Activated naive CD4-positive, alpha-beta T cell treated with anti-CD3 and anti-CD28 coated beads, Interleukin-2, amount 10 ng/mL, durations not matched to agents 7 days and 5 days (primary cell): ENCODE data around the gene JPT2.
A peak's percentile ranks its signal among the peaks of the same experiment; 100 is the strongest.
"Not testable (repeated sequence)": the region's sequence is repeated elsewhere in the genome, so short reads cannot be mapped to it uniquely, and the experiment has no call there.

Experiments used
- CTCF ChIA-PET: fragments of 350-600 bp; sonication (Branson Sonifier 250); formaldehyde crosslinking; loops from one replicate; lab custom pipeline; 2021; ENCODE audit warnings: antibody characterized with exemption; lab: Charles Lee
- DNase-seq: peaks from one replicate; pipeline ENCODE4 v3.0.0-alpha.2; 2020
- H3K27ac Mint-ChIP-seq: one replicate; pipeline ENCODE4 v1.8.0; 2021; ENCODE audit warnings: mild to moderate bottlenecking, moderate library complexity, mixed read lengths
- H3K27me3 Mint-ChIP-seq: one replicate; pipeline ENCODE4 v1.8.0; 2021; ENCODE audit warnings: mild to moderate bottlenecking, mixed read lengths
- H3K36me3 Mint-ChIP-seq: one replicate; pipeline ENCODE4 v1.8.0; 2021; ENCODE audit warnings: mixed read lengths
- H3K4me1 Mint-ChIP-seq: one replicate; pipeline ENCODE4 v1.8.0; 2021; ENCODE audit warnings: mixed read lengths
- H3K4me3 Mint-ChIP-seq: one replicate; pipeline ENCODE4 v1.8.0; 2021; ENCODE audit warnings: mild to moderate bottlenecking, moderate library complexity, mixed read lengths
- H3K9me3 Mint-ChIP-seq: one replicate; pipeline ENCODE4 v1.8.0; 2021; ENCODE audit warnings: mixed read lengths

The JPT2 gene

GRCh38 chr16:1696863-1697262 lies 18.8 kb downstream of the JPT2 start:
- Mint-ChIP-seq H3K36me3 (peaks cover 45% of the 10 kb centered on the region), H3K9me3 (no peaks in the 10 kb centered on the region), H3K4me1 (no peaks in the 10 kb centered on the region), H3K4me3 (no peak overlapping the region), H3K27ac (no peak overlapping the region), H3K27me3 (no peaks in the 10 kb centered on the region)
- CTCF ChIA-PET: interaction anchor here (0.8 kb wide), 1 partner anchor 9 kb away, joined by 4 read pairs; the partner anchor contains the start of gene MAPK8IP3
- DNase-seq: no peak

GRCh38 chr16:1698680-1699079 lies 20.6 kb downstream of the JPT2 start:
- Mint-ChIP-seq H3K4me1 (no peaks in the 10 kb centered on the region), H3K27ac (no peak overlapping the region), H3K9me3 (no peaks in the 10 kb centered on the region), H3K36me3 (peaks cover 43% of the 10 kb centered on the region), H3K27me3 (no peaks in the 10 kb centered on the region), H3K4me3 (no peak overlapping the region)
- no peak for DNase-seq
- CTCF ChIA-PET: interaction anchor here (1.3 kb wide), 1 partner anchor 25 kb away, joined by 3 read pairs; no protein-coding TSS in a partner anchor

DNA sequence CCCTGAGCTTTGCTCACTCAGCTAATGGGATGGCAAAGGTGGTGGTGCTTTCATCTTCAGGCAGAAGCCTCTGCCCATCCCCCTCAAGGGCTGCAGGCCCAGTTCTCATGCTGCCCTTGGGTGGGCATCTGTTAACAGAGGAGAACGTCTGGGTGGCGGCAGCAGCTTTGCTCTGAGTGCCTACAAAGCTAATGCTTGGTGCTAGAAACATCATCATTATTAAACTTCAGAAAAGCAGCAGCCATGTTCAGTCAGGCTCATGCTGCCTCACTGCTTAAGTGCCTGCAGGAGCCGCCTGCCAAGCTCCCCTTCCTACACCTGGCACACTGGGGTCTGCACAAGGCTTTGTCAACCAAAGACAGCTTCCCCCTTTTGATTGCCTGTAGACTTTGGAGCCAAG lies 22.2 kb downstream of the JPT2 start:
- CTCF ChIA-PET: interaction anchor here (1.3 kb wide), 1 partner anchor 23 kb away, joined by 3 read pairs; no protein-coding TSS in a partner anchor
- Mint-ChIP-seq H3K27me3 (no peaks in the 10 kb centered on the region), H3K36me3 (peaks cover 37% of the 10 kb centered on the region), H3K9me3 (no peaks in the 10 kb centered on the region), H3K4me3 (no peak overlapping the region), H3K4me1 (peaks cover 10% of the 10 kb centered on the region), H3K27ac (no peak overlapping the region)
- no peak for DNase-seq

DNA sequence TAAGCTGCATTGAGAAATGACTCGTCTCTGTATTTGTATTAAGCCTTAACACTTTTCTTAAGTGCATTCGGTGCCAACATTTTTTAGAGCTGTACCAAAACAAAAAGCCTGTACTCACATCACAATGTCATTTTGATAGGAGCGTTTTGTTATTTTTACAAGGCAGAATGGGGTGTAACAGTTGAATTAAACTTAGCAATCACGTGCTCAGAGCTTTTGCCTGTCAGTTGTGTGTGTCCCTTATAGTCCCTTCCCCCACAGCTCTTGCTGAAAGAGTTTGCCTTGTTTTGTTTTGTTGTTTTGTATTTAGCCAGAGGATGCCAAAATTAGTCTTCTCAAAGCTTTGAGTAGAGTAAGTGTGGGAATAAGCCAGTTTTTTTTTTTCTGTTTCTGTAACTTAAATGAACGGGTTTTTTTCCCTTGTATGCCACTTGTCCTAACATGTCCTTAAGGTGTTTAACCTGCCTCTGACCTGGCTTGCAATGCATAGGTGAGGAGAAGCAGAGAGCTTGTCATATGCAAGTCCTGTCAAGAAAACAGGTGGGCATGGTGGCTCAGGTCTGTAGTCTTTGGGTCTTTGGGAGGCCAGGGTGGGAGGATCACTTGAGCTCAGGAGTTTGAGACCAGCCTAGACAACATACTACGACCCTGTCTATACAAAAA lies 23.3 kb downstream of the JPT2 start:
- Mint-ChIP-seq H3K4me3 (no peak overlapping the region), H3K27me3 (peaks cover 5% of the 10 kb centered on the region), H3K36me3 (peaks cover 40% of the 10 kb centered on the region), H3K27ac (no peak overlapping the region), H3K9me3 (no peaks in the 10 kb centered on the region), H3K4me1 (peaks cover 15% of the 10 kb centered on the region)
- no peak for DNase-seq
- CTCF ChIA-PET: interaction anchor here (0.7 to 1.6 kb wide), 3 partner anchors 9 to 24 kb away, joined by 3 to 5 read pairs (median 3); no protein-coding TSS in a partner anchor

GRCh38 chr16:1705324-1705687 lies 27.2 kb downstream of the JPT2 start:
- peak overlapping the region; percentile 98 for H3K4me3 Mint-ChIP-seq
- peak overlapping the region; percentile 99 for H3K27ac Mint-ChIP-seq
- not testable (repeated sequence) for H3K27me3 Mint-ChIP-seq, H3K9me3 Mint-ChIP-seq
- peak; percentile 60 for DNase-seq
- CTCF ChIA-PET: interaction anchor here (0.8 to 2.1 kb wide), 12 partner anchors 8 to 342 kb away, joined by 3 to 6 read pairs (median 4); partner anchors contain the start of genes IFT140, JPT2, NUBP2 and SPSB3
- peaks cover 32% of the 10 kb centered on the region for H3K4me1 Mint-ChIP-seq
- peaks cover 25% of the 10 kb centered on the region for H3K36me3 Mint-ChIP-seq

DNA sequence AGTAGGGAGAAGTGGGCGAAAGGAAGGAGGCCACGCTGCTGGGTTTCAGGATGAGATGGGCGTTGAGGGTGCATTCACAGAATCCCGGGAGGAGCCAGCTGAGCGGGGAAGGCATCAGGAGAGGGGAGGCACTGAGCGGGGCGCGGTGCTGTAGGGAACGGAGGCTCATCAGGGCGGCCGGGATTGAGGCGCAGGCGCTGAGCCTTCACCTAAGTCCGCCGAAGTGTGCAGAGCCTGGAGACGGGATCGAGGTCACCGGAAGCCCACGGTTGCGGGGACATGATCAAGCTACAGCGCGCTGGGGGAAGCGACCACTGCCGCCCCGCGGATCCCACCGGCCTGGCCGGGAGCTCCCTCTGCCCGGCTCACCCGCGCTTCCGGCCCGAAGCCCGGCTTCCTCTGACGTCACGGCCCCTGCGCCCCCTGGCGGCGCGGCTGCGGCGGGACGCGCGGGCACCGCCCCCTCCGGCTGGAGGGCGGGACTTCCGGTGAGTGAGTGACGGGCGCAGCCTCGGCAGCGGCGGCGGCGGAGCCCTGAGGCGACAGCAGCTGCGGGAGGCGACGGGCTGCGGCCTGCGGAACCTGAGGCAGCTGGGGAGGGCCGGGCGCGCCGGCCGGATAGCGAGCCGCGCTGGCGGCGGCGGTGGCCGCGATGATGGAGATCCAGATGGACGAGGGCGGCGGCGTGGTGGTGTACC lies 27.8 kb downstream of the JPT2 start, which contains the start of gene MAPK8IP3:
TSS of gene MAPK8IP3 (plus strand) at position 508 of the 698 bp plus-strand sequence. CDS start at position 653, 145 bp downstream.
- CTCF ChIA-PET: interaction anchor here (0.5 to 2.1 kb wide), 13 partner anchors 8 to 342 kb away, joined by 3 to 6 read pairs (median 4); partner anchors contain the start of genes IFT140, JPT2, NUBP2 and SPSB3
- peaks cover 5% of the 10 kb centered on the region for H3K27me3 Mint-ChIP-seq
- H3K4me1 Mint-ChIP-seq: peaks cover 32% of the 10 kb centered on the region
- peak within 1 kb of the TSS; percentile 98 for H3K4me3 Mint-ChIP-seq
- peak; percentile 92 for DNase-seq
- peak within 1 kb of the TSS; percentile 99 for H3K27ac Mint-ChIP-seq
- peaks cover 21% of the 10 kb centered on the region for H3K36me3 Mint-ChIP-seq
- no peaks in the 10 kb centered on the region for H3K9me3 Mint-ChIP-seq

GRCh38 chr16:1706386-1707192 lies 28.5 kb downstream of the JPT2 start:
- Mint-ChIP-seq H3K4me1 (peaks cover 32% of the 10 kb centered on the region), H3K9me3 (no peaks in the 10 kb centered on the region), H3K36me3 (peaks cover 18% of the 10 kb centered on the region), H3K27ac (peak overlapping the region; percentile 92), H3K27me3 (peaks cover 5% of the 10 kb centered on the region), H3K4me3 (peak overlapping the region; percentile 98)
- peak; percentile 69 for DNase-seq
- CTCF ChIA-PET: interaction anchor here (0.5 to 2.1 kb wide), 10 partner anchors 9 to 346 kb away, joined by 3 to 6 read pairs (median 4); partner anchors contain the start of genes IFT140, JPT2, NUBP2 and SPSB3

DNA sequence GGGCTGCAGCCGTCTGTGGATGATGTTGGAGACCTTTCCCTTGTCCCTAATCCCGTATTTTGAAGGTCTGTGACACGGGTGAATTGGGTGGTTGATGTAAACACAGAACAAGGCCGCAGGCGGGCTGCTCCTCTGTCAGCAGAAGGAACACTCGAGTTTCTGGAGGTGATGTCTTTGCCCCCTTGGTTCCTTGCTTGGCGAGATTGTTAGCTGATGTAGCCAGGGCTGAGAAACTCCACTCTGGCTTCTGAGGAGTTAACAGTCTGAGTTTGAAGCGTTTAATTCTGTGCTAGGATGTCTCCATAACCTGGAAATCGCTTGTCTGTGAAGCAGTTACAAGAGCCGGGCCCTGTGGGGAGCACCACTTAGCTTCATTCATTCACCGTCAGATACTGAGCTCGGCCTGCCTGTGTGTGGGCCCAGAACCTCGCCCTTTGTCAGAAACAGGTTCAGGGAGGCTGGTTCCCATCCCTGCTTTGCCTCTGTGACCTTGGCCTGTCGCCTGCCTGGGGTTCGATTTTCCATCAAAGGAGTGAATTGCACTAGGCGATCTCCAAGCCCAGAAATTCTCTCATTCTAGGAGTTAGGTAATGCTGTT lies 29.2 kb downstream of the JPT2 start:
- H3K9me3 Mint-ChIP-seq: no peaks in the 10 kb centered on the region
- peaks cover 5% of the 10 kb centered on the region for H3K27me3 Mint-ChIP-seq
- H3K4me3 Mint-ChIP-seq: peak overlapping the region; percentile 87
- DNase-seq: peak; percentile 50
- peaks cover 32% of the 10 kb centered on the region for H3K4me1 Mint-ChIP-seq
- peaks cover 16% of the 10 kb centered on the region for H3K36me3 Mint-ChIP-seq
- peak overlapping the region; percentile 92 for H3K27ac Mint-ChIP-seq
- CTCF ChIA-PET: interaction anchor here (0.7 to 2.1 kb wide), 6 partner anchors 10 to 347 kb away, joined by 3 to 6 read pairs (median 3); partner anchors contain the start of gene JPT2

GRCh38 chr16:1708083-1708767 lies 30.1 kb downstream of the JPT2 start:
- Mint-ChIP-seq H3K4me3 (peak overlapping the region; percentile 87), H3K9me3 (no peaks in the 10 kb centered on the region), H3K4me1 (peaks cover 32% of the 10 kb centered on the region), H3K27ac (no peak overlapping the region), H3K36me3 (peaks cover 12% of the 10 kb centered on the region), H3K27me3 (peaks cover 5% of the 10 kb centered on the region)
- CTCF ChIA-PET: interaction anchor here (0.8 to 1.3 kb wide), 2 partner anchors 25 to 30 kb away, joined by 3 read pairs; partner anchors contain the start of gene JPT2
- no peak for DNase-seq

GRCh38 chr16:1708768-1709180 lies 30.7 kb downstream of the JPT2 start:
- H3K4me3 Mint-ChIP-seq: no peak overlapping the region
- no peak for DNase-seq
- CTCF ChIA-PET: interaction anchor here (1.3 kb wide), 1 partner anchor 26 kb away, joined by 3 read pairs; no protein-coding TSS in a partner anchor
- H3K4me1 Mint-ChIP-seq: peaks cover 32% of the 10 kb centered on the region
- H3K36me3 Mint-ChIP-seq: peaks cover 12% of the 10 kb centered on the region
- no peaks in the 10 kb centered on the region for H3K9me3 Mint-ChIP-seq
- peaks cover 5% of the 10 kb centered on the region for H3K27me3 Mint-ChIP-seq
- H3K27ac Mint-ChIP-seq: peak overlapping the region; percentile 39

GRCh38 chr16:1709356-1709755 lies 31.3 kb downstream of the JPT2 start:
- peaks cover 12% of the 10 kb centered on the region for H3K36me3 Mint-ChIP-seq

GRCh38 chr16:1710811-1711507 lies 32.9 kb downstream of the JPT2 start:
- H3K27me3 Mint-ChIP-seq: no peaks in the 10 kb centered on the region
- H3K9me3 Mint-ChIP-seq: no peaks in the 10 kb centered on the region
- H3K36me3 Mint-ChIP-seq: peaks cover 11% of the 10 kb centered on the region
- DNase-seq: no peak
- H3K4me1 Mint-ChIP-seq: peaks cover 17% of the 10 kb centered on the region
- H3K27ac Mint-ChIP-seq: no peak overlapping the region
- no peak overlapping the region for H3K4me3 Mint-ChIP-seq
- CTCF ChIA-PET: interaction anchor here (0.7 kb wide), 1 partner anchor 13 kb away, joined by 3 read pairs; no protein-coding TSS in a partner anchor

More at GRCh38 chr16:1709356-1709755, 31.3 kb downstream of the JPT2 start:
- Mint-ChIP-seq H3K9me3 (no peaks in the 10 kb centered on the region), H3K27me3 (peaks cover 5% of the 10 kb centered on the region), H3K4me3 (no peak overlapping the region), H3K27ac (no peak overlapping the region), H3K4me1 (peaks cover 31% of the 10 kb centered on the region)
- DNase-seq: no peak
- CTCF ChIA-PET: interaction anchor here (1.2 kb wide), 1 partner anchor 15 kb away, joined by 4 read pairs; no protein-coding TSS in a partner anchor
